Measurements from ENCODE around the gene STRADB. TPM values are rescaled to one million over a fixed set of nuclear protein-coding genes. Genes with fewer than 3 reads are reported as not detected.

The STRADB gene
- total and polyA plus RNA-seq, 2 donors (not counting 3 experiments of a cell fraction or from before 2014, with no cell fraction given) = 6.9 to 16.6 TPM

GRCh38 chr2:201419986-201420385 lies 31.6 kb upstream of the STRADB start:
- Histone ChIP-seq H3K27ac (ENCODE audit: insufficient read depth, low read depth, low read length) (peak overlapping the region; percentile 51), H3K9ac (replicated peaks; ENCODE audit: extremely low read depth, insufficient read depth, low read length) (no peak overlapping the region), H3K4me2 (ENCODE audit: insufficient read depth, low read length) (peak overlapping the region; percentile 36), H2AFZ (ENCODE audit: low read depth, low read length) (no peak overlapping the region), H3K4me1 (ENCODE audit: control insufficient read depth, extremely low read depth, insufficient read depth, low read length) (peaks cover 48% of the 10 kb centered on the region), H3K9me3 (replicated peaks; ENCODE audit: control insufficient read depth, insufficient read depth, low read length) (no peaks in the 10 kb centered on the region), H3K9me1 (replicated peaks; ENCODE audit: control insufficient read depth, extremely low read depth, insufficient read depth, low read length) (no peaks in the 10 kb centered on the region), H4K20me1 (replicated peaks; ENCODE audit: control insufficient read depth, extremely low read depth, insufficient read depth, low read length) (no peaks in the 10 kb centered on the region), H3K79me2 (ENCODE audit: control insufficient read depth, insufficient read depth, low read length) (peaks cover 11% of the 10 kb centered on the region), H3K36me3 (ENCODE audit: control insufficient read depth in 2 of 2, extremely low read depth in 1 of 2, insufficient read depth in 2 of 2, low read length in 2 of 2) (no peaks in the 10 kb centered on the region), H3K4me3 (replicated peaks in 1 of 3; ENCODE audit: insufficient read depth in 1 of 3, low read depth in 1 of 3, low read length in 3 of 3) (no peak overlapping the region), H3K27me3 (ENCODE audit: control insufficient read depth in 2 of 2, insufficient read depth in 2 of 2, low read length in 2 of 2) (no peaks in the 10 kb centered on the region)
- dilution Hi-C loops (cut with MboI; ENCODE audit: extremely low pct_ligation_motif_present, low sequenced_read_pairs) = no loop called here
- TF ChIP-seq POLR2AphosphoS5 (IDR thresholded peaks at IDR 0.05; ENCODE audit: insufficient read depth, low read depth, low read length) = no peak
- TF ChIP-seq MYC (IDR thresholded peaks at IDR 0.05; ENCODE audit: low read depth, low read length) = no peak
- no peak for TF ChIP-seq POLR2A (IDR thresholded peaks at IDR 0.05; ENCODE audit: low read depth, low read length)
- no peak for TF ChIP-seq FOS (IDR thresholded peaks at IDR 0.05; ENCODE audit: borderline replicate concordance, insufficient read depth, low read length)
- no peak for TF ChIP-seq JUN (IDR thresholded peaks at IDR 0.05; ENCODE audit: borderline replicate concordance, insufficient read depth, insufficient read length, low read depth)
- no peak for TF ChIP-seq CTCF (IDR thresholded peaks at IDR 0.05; ENCODE audit: extremely low read depth in 1 of 2, insufficient read depth in 1 of 2, low read depth in 1 of 2, low read length in 2 of 2)
- TF ChIP-seq EZH2 (IDR thresholded peaks at IDR 0.05; ENCODE audit: borderline replicate concordance, low read depth, low read length, severe bottlenecking) = no peak
- intact Hi-C loops (cut with micrococcal nuclease) = loop anchor here (1.0 to 5.0 kb wide), 3 partner anchors 31 to 279 kb away; partner anchors contain the start of genes MPP4, STRADB and TRAK2
- ChIA-PET CTCF (no interaction called here), POLR2A (no interaction called here)
- no peak for DNase-seq (ENCODE audit: low read depth, low spot score)
- no peak for FAIRE-seq
- TSS peak; percentile 57 for BruUV-seq (replicated peaks)

Measured in endothelial cell of umbilical vein (primary cell).